Stimulated activated CD4-positive, alpha-beta T cell treated with anti-CD3 and anti-CD28 coated beads, Interleukin-12 subunit alpha, Interleukin-12 subunit beta, amount 100 ng/mL, for 24 hours (primary cell): ENCODE measurements around the gene TTC28.

ENCODE experiments used
- DNase-seq, 2 experiments: peaks; one replicate each; pipeline ENCODE4 v3.0.0-alpha.2; 2020; ENCODE audit warnings: low read depth in 2 of 2

TTC28 gene

DNA sequence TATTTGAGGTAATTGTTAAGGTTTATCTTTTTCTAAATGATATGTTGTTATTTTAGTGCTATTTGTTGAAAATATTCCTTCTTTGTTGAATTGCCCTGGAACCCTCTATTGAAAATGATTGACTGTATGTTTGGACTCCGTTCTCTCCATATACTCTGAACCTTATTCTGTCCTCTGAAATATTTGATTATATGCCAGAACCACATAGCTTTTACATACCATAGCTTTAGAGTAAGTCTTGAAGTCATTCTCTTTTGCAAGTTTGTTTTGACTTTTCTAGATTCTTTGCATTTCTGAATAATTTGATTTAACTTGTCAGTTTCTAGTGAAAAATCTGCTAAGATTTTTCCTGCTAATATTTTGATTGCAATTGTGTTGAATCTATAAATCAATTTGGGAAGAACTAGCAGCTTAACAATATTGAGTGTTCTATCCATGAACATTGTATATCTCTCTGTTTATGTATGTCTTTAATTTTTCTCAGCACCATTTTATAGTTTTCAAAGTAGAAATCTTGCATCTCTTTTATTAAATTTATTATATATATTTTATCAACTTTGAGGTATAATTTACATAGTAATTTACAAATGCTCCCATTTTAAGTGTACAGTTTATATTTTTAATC, 708.9 kb downstream of the TTC28 start:
- DNase-seq = no peak

DNA sequence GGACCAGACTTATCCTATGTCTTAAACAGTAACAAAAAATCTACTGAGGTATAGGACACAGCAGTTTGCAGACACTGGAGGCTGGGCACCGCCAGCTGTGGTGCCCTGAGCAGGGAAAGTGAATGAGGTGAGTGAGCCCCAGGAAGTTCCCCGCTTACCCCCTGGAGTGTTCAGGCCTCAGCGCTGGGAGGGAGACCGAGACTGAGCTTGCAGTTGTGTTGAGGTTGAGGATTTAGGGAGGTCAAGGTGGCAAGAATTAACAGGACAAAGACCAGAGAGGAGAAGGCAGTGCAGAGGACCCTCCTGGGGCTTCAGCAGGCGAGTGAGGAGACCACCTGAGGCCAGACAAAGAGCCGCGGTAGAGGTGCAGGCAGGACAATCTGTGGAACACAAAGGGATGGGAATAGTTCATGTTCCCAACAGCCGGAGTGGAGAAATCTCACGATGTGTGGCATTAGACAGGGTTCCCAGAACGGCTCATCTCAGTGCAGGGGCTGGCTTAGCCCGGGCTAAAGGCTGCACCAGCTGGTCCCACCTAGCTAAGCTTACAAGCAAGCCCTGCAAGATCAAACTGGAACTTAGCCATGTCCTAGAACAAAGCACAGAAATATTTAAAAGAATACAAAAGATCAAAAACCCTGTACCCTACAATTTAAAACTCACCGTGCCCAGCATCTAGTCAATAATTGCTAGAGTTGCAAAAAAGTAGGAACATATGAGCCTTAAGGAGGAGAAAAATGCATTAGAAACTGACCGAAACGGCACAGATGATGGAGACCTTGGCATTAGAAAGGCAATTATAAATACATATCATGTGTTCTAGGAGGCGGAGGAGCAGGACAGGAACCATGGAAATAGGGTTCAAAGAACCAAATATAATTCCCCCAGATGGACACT, 713.2 kb downstream of the TTC28 start:
- no peak for DNase-seq

DNA sequence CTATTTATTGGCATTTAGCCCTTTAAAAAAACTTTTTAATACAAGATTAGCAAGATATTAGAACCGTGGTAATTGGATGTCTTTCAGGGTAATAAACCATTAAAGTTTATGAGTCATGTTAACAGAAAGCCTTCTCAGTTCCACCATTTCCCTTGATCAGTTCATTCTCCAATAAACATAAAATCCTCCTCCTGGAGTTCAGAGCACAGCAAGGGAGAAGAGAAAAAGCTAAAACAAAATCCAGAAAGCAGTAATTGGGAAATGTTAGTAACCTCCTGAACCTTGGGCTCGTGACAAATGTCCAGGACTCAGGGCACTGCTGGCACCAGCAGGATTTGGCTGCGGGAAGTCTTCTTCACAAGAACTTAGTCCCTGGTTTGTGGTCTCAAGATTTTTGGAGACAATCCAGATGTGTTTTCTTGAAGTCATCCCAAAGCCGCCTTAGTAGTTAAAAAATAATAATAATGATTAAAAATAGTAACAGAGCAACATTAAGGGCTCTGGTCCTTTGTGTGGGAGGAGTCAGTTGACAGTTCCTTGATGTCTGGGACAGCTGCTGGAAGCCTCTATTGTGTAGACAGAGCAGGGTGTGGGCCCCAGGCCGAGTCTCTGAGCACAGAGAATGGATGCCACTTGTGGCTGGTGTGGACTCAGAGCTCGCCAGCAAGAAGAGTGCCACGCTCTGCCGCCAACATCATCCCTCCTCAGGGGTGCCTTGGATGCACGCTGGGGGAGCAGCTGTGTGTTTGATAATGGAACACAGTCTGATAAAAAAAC, 717.2 kb downstream of the TTC28 start:
- no peak for DNase-seq

DNA sequence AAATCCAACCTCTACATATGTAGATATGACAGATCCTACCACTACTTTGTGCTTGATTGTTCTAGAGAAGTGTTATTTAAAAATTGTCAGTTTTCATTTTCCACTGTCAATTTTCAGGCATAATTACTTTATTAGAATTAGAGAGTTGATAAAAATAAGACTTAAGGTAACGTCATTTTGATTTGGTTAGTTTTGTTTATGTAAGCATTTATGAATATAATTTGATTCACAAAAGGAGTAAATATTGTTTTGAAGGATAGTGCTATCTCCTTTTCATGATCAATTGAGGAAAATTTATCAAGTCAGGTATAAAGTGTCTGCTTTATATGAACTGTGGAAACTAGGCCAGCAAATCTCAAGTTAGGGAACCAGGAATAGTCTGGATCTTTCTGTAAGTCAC, 718.0 kb downstream of the TTC28 start:
- DNase-seq = no peak

DNA sequence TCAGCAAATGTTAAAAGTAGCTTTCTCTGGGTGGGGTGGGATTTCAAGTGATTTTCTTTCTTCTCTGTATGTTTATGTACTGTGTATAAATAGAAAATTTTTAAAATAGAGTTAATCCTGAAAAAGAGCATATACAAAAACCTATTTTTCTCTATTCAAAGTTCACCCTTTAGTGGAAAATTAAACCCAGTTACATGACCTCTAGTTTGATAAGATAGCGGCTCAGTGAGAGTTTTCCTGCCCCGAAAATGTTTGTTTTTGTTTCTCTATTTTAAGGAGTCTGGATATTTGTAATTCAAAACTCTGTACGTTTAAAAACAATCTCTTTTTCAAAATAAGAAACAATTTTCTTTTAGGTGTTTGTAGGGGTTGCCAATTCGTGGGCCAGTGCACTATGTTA, 718.5 kb downstream of the TTC28 start:
- DNase-seq = no peak

DNA sequence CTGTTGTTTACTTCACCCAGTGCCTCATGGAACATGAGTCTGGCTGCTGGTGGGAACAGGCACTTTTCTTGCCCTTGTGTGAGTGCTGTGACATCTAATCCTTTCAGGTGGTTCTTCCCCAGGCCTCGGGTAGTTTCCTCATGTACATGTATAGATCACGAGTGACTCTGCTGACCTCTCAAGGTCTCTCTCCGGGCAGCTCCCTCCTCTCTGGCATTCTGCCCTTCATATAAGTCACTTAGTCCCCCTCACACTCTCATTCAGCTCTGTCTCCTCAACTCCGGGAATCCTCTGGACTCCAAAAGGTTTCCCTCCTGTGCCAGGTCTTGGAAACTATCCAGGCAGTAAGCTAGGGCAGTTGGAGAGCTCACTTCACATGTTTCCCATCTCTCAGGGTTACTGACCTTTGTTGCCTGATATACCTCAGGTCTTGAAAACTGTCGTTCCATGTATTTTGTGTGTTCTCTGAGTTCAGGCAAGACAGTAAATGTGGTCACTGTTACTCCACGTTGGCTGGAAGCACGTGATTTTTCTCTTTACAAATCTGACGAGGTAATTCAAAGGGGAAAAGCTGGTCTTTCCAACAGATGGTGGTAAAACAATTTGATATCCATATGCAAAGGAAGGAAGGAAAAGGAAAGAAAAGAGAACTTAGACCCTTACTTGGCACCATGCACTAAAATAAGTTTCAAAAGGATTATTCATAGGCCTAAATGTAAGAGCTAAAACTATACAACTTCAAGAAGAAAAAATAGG, 720.1 kb downstream of the TTC28 start:
- no peak for DNase-seq

DNA sequence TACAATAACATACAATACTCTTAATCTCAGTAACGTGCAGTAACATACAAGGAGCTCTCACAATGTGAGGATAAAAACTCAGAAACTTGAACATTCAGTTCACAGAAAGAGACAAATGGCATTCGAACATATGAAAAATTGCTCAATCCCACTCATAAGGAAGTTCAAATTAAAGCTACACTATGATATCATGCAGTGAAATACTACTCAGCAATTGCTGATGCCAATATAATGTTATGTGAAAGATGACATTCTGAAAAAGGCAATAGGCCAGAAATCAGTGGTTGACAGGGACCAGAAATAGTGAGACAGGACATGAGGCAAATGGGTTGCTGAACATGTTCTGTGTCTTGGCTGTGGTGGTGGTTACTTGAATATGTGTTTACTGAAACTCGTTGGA, 726.9 kb downstream of the TTC28 start:
- no peak for DNase-seq

DNA sequence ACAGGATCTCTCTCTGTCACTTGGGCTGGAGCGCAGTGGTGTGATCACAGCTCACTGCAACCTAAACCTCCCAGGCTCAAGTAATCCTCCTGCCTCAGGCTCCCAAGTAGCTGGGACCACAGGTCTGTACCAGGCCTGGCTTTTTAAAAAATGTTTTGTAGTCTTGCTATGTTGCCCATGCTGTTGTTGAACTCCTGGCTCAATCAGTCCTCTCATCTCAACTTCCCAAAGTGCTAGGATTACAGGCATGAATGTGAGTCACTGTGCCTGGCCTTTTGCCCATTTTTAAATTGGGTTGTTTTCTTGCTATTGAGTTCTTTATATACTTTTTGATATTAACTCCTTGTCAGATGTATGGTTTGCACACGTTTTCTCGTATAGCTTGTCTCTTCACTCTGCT, 727.5 kb downstream of the TTC28 start:
- DNase-seq = no peak

DNA sequence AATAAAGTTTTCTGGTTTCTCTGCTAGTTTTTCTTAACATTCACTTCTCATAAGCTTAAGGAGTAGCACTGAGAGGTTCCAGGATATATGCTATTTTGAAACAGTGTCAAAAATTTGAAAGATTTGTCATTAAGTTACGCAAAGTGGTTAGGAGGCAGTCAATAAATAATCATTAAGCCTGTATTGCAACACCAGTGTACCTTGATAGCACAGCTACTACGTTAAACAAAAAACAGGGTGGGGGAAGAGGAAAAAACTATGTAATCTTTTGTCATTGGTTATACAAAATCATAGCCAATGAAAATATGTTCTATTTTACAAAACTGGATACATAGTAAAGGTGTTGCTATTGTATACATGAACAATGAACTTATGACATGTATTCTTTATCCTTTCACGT, 730.2 kb downstream of the TTC28 start:
- no peak for DNase-seq

DNA sequence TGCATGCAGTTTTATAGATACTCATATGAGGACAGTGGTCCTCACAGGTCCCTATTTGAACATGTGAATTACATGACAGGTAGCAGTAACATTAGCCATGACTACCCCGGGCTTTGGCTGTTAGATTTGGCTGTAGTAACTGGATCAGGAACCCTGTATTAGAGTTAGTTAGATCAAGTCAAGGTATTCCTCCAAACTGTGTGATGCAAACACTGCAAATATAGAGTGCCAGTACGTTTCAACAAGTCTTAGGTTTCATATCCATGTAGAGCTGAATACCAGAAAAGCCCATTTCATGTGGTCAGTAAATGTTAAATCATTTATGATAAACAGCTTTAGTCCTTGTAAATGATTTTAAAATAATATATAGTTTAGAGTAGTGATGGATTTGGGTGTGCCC, 731.1 kb downstream of the TTC28 start:
- no peak for DNase-seq

DNA sequence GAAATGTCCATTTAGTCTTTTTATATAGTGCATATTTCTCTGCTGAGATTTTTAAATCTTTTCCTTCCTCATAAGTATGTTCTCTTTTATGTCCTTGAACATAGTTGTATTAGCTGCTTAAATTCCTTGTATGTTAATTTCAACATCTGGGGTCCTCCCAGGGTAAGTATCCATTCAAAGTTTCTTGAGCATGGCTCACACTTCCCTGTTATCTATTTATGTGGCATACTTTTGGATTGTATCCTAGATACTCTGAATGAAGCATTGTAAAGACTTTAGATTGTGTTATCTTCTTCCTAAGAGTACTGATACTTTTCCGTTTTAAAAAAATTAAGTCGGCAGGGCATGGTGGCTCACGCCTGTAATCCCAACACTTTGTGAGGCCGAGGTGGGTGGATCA, 732.2 kb downstream of the TTC28 start:
- DNase-seq = no peak

DNA sequence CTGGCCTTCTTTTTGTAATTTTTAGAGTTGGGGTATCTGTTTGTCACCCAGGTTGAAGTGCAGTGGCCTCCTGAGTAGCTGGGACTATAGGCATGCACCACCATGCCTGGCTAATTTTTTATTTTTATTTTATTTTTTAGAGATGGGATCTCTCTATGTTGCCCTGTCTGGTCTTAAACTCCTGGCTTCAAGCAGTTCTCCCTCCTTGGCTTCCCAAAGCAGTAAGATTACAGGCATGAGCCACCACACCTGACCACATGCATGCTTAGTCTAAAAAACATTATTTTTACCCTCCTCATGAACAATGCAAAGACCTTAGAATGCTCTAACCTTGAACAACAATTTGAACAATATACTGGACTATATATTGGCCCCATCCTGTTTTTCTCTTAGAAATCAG, 738.5 kb downstream of the TTC28 start:
- DNase-seq = no peak

DNA sequence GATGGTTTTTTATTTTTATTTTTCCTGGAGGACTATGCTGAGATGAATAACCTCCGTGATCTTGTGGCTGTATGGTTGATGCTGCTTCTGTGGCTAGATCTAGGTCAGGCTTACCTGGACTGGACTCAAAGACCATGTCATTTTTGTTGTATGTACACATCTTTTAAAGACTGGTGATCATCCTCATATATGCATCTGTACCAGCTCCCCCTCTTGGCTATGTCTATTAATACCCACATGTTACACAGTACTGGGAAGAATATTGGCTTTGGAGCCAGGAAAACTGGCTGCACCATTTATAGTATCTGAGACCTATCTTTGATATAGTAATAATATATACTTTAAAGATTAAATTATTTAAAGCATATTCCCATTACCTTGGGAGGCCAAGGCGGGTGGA, 742.2 kb downstream of the TTC28 start:
- no peak for DNase-seq

DNA sequence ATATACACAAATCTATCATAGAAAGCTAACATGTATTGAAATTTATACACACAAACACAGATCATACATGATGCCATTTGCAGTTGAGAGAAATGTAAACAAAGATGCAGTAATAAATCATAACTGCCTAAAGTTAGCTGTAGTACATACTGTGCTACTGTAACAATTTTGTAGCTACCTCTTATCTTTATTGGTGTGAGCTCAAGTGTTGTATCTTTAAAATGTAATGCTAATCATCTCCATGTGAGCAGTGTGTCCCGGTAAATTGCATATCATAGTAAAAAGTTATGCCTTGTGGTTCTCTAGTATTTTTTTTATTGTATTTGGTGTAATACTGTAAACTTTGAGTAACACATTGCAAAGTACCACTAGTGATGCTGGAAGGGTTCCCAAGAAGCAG, 743.7 kb downstream of the TTC28 start:
- no peak for DNase-seq

DNA sequence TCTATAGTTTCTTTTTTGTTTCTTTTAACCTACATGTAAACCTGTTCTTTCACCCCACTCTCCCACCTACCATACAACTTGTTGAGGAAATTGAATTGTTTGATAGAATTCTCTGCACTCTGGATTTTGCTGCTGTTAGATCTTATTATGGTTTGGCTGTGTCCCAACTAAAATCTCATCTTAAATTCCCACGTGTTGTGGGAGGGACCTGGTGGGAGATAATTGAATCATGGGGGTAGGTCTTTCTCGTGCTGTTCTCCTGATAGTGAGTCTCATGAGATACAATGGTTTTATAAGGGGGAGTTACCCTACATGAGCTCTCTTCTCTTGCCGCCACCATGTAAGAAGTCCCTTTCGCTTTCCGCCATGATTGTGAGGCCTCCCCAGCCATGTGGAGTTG, 745.6 kb downstream of the TTC28 start:
- no peak for DNase-seq

DNA sequence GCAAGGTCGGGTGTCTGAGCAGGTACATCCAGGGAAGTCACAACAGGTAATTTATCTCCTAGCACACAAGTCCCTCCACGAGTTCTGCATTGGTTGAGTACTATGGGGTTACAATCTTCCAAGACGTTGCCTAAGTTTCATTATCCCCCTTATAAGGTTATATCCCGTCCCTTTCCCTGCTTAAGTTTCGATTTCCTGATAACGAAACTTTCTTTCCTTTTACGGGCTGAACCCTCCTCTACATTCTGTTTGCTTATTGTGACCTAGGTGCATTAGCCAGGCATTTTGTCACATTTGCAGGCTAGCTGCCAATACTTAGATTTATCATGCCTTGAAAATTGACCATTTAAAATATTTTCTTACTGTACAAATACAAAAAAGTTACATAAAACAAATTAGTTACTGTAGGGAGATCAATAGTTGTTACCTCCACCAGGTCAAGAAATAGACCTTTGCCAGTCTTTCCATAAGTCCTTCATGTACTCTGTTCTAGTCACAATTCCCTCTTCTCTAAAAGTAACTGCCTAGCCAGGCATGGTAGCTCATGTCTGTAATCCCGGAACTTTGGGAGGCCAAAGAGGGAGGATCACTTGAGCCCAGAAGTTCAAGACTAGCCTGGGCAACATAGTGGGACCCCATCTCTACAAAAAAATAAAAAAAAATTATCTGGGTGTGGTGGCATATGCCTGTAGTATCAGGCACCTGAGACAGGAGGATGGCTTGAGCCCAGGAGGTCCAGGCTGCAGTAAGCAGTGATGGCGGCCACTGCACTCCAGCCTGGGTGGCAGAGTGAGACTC, 746.3 kb downstream of the TTC28 start:
- no peak for DNase-seq

DNA sequence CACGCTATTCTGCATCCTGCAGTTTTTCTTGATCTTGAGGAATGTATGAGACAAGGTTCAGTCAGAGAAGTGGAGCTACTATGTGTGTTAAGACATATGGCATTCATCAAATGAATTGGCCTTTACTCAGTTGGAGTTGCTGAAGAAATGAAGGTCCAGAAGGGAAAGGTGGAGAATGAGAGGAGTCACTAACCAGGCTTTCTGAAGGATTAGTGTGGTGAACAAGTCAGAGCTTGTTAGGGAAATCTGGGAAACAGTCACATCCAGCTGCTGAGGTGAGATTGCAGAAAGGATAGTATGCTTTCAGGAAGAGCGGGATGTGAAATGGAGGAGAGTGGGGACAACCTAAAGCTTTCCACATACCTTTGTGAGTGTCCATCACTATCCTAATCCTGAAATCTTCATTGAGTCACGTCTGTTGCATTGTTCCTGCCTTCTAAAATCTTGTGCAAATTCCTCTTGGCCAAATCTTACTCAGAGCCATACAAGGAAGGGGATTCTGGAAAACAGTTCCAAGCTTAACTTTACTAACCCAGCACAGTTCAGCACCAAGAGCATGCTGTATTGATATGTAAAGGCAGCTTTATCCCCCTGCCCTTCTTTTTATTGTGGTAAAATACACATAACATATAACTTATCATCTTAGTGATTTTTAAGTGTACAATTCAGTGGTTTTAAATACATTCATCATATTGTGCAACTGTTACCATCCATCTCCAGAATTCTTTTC, 749.1 kb downstream of the TTC28 start:
- no peak for DNase-seq
